ENCODE results near the gene CFAP70. TPM values are rescaled to one million over a fixed set of nuclear protein-coding genes. Genes with fewer than 3 reads are reported as not detected.

The CFAP70 gene
- total RNA-seq, 2 donors from 2014 or later, result 1.9 to 3.4 TPM

DNA sequence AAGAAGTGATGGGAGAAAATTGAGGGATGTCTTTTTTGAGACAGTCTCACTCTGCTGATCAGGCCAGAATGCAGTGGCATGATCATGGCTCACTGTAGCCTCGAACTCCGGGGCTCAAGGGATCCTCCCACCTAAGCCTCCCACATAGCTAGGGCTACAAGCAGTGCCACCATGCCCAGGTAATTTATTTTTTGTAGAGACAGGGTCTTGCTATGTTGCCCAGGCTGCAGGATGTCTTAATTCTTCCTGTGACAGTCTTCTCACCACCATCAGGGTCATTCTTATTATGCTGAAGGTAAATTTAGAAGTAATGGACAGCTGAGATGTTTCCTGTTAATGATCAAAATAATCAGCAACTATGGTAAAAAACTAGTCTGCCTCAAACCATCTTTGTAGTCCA is 118.8 kb downstream of the CFAP70 start:
- Histone ChIP-seq H3K27me3 (replicated peaks; ENCODE audit: insufficient read depth) (no peaks in the 10 kb centered on the region), H3K36me3 (peaks cover 17% of the 10 kb centered on the region), H3K4me1 (ENCODE audit: control insufficient read depth in 1 of 2, low read depth in 2 of 2) (peaks cover 0 to 2% of the 10 kb centered on the region in 2 donors), H3K9me3 (no peaks in the 10 kb centered on the region), H3K27ac (no peak overlapping the region), H3K4me3 (no peak overlapping the region)
- no peak for DNase-seq (ENCODE audit: low spot score)
- TF ChIP-seq, protein P1, sequence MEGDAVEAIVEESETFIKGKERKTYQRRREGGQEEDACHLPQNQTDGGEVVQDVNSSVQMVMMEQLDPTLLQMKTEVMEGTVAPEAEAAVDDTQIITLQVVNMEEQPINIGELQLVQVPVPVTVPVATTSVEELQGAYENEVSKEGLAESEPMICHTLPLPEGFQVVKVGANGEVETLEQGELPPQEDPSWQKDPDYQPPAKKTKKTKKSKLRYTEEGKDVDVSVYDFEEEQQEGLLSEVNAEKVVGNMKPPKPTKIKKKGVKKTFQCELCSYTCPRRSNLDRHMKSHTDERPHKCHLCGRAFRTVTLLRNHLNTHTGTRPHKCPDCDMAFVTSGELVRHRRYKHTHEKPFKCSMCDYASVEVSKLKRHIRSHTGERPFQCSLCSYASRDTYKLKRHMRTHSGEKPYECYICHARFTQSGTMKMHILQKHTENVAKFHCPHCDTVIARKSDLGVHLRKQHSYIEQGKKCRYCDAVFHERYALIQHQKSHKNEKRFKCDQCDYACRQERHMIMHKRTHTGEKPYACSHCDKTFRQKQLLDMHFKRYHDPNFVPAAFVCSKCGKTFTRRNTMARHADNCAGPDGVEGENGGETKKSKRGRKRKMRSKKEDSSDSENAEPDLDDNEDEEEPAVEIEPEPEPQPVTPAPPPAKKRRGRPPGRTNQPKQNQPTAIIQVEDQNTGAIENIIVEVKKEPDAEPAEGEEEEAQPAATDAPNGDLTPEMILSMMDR (IDR thresholded peaks at IDR 0.05), result no peak
- ATAC-seq (ENCODE audit: insufficient number of reproducible peaks, low FRiP score, low read depth), result no peak

DNA sequence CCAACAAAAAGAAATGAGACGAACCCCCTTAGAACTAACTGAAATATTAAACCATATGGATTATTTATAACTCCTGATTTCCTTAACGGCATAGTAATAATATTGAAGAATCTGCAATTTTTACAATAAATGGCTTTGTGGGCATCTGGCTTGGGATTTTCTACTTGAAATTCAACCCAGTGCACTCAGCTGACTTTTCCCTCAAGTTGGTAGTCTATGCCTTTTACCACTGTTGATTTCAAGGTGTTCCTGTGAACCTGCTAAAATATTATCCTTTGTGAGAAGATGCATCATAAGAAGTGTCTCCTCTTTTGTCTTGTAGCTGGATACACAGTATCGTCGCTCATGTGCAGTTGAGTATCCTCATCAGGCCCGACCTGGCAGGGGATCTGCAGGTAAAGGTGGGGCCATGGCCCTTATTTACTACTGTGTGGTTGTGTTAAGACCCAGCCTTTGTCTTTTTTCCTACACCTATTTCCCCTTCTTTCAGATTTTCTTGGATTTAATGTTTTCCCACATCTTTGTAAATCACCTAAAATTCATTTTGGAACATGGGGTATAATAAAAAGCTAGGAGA is 119.6 kb downstream of the CFAP70 start:
- DNase-seq (ENCODE audit: low spot score), result no peak

DNA sequence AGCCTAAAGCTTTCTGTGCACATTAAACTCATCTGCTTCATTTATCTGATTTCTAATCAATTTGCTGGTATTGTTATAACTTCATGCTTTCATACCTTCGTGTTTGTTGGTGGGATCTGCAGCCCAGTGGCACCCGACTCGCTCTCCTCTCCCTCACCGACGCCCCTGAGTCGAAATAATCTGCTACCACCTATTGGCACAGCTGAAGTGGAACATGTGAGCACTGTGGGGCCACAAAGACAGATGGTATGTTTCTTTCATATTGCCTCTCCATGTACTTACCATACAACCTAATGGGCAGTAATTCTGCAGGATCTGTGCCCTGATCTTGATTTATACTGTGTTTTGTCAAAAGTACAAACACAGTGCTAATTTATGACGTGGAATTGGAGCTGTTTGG is 124.0 kb downstream of the CFAP70 start:
- ATAC-seq (ENCODE audit: insufficient number of reproducible peaks, low FRiP score, low read depth), result no peak
- no peak for DNase-seq (ENCODE audit: low spot score)
- Histone ChIP-seq H3K9me3 (no peaks in the 10 kb centered on the region), H3K4me1 (ENCODE audit: control insufficient read depth in 1 of 2, low read depth in 2 of 2) (no peaks in the 10 kb centered on the region), H3K36me3 (peaks cover 5% of the 10 kb centered on the region), H3K27me3 (replicated peaks; ENCODE audit: insufficient read depth) (no peaks in the 10 kb centered on the region), H3K4me3 (no peak overlapping the region), H3K27ac (no peak overlapping the region)
- TF ChIP-seq, protein P1 (IDR thresholded peaks at IDR 0.05), result no peak

More for the DNA sequence above, 119.6 kb downstream of the CFAP70 start:
- Histone ChIP-seq H3K9me3 (no peaks in the 10 kb centered on the region), H3K4me3 (no peak overlapping the region), H3K27ac (no peak overlapping the region), H3K27me3 (replicated peaks; ENCODE audit: insufficient read depth) (no peaks in the 10 kb centered on the region), H3K4me1 (ENCODE audit: control insufficient read depth in 1 of 2, low read depth in 2 of 2) (no peaks in the 10 kb centered on the region), H3K36me3 (peaks cover 17% of the 10 kb centered on the region)
- no peak for ATAC-seq (ENCODE audit: insufficient number of reproducible peaks, low FRiP score, low read depth)
- TF ChIP-seq, protein P1 (IDR thresholded peaks at IDR 0.05), result no peak

DNA sequence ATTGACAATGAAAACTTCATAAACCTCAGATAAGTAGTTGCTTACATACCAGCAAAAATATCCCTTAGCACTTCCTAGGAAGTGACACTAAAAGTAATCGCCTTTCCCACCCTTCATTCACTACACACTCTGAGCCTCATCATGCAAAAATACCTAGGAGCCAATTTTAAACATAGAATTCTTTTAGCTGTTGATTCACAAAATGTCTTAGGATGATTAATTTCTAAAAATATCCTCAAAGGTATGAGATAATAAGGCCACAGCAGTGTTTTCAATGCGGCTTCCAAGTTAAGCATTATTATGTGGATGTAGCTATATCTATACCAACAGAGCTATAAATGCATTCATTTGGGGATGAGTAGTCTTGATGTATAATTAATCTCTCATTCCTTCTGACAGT is 124.8 kb downstream of the CFAP70 start:
- ATAC-seq (ENCODE audit: insufficient number of reproducible peaks, low FRiP score, low read depth), result no peak
- Histone ChIP-seq H3K36me3 (peaks cover 5% of the 10 kb centered on the region), H3K4me3 (no peak overlapping the region), H3K27ac (no peak overlapping the region), H3K27me3 (replicated peaks; ENCODE audit: insufficient read depth) (no peaks in the 10 kb centered on the region), H3K9me3 (no peaks in the 10 kb centered on the region), H3K4me1 (ENCODE audit: control insufficient read depth in 1 of 2, low read depth in 2 of 2) (no peaks in the 10 kb centered on the region)
- TF ChIP-seq, protein P1 (IDR thresholded peaks at IDR 0.05), result no peak
- no peak for DNase-seq (ENCODE audit: low spot score)

DNA sequence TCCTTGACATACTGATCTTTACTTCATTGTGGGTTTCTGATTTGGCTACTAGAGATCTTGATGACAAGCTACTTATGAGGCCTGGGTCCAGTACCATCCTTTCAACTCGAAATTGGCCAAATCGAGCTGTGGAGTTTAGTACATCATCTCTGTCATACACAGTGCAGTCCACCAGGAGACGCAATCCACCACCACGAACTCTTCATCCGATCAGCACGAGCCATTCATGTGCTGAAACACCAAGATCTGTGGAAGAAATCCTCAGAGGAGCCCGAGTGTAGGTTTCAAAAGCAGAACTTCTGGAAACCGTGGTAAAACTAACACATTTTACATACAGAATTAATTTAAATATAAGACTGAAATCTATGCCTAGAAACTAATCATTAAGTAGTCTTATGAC is 125.8 kb downstream of the CFAP70 start:
- H3K27ac ChIP-seq, result no peak overlapping the region
- no peak overlapping the region for H3K4me3 ChIP-seq
- ATAC-seq (ENCODE audit: insufficient number of reproducible peaks, low FRiP score, low read depth), result no peak
- no peaks in the 10 kb centered on the region for H3K9me3 ChIP-seq
- DNase-seq (ENCODE audit: low spot score), result no peak
- H3K36me3 ChIP-seq, result peaks cover 5% of the 10 kb centered on the region
- no peaks in the 10 kb centered on the region for H3K27me3 ChIP-seq (replicated peaks; ENCODE audit: insufficient read depth)
- no peaks in the 10 kb centered on the region for H3K4me1 ChIP-seq (ENCODE audit: control insufficient read depth in 1 of 2, low read depth in 2 of 2)
- TF ChIP-seq, protein P1 (IDR thresholded peaks at IDR 0.05), result no peak
